HUDEP-2 (cell line): ENCODE data around the gene FHL2.
"Not testable (repeated sequence)": the region's sequence is repeated elsewhere in the genome, so short reads cannot be mapped to it uniquely, and the experiment has no call there.

ENCODE experiments used
- DNase-seq, 76 experiments: peaks; one replicate each; lab custom pipeline; 2025; ENCODE audit not compliant: unreplicated experiment in 76 of 76; lab: John Stamatoyannopoulos, UW

FHL2 gene

DNA sequence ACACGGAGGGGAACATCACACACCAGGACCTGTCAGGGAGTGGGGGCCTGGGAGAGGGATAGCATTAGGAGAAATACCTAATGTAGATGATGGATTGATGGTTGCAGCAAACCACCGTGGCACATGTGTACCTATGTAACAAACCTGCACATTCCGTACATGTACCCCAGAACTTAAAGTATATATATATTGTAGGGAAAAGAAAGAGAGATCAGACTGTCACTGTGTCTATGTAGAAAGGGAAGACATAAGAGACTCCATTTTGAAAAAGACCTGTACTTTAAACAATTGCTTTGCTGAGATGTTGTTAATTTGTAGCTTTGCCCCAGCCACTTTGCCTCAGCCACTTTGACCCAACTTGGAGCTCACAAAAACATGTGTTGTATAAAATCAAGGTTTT, 26.0 kb upstream of the FHL2 start:
- DNase-seq: not testable (repeated sequence)

DNA sequence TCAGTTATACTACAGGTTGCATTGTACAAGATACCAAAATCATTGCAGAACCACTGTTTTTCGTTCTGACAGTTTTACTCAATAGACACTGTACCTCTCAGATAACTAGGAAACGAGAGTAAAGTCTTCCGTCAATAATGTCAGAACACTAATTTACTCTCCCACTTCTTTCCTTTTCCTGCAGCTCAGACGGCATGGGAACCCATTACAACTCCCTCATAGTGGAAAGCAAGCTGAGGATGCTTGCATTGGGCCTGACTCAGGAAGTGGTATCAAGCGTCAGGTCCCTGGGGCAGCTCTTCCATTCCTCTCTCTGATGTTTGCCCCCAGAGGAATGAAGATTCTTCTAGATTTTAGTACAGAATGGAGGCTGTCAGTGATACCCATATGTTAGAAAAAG, 23.9 kb upstream of the FHL2 start:
- no peak for DNase-seq

DNA sequence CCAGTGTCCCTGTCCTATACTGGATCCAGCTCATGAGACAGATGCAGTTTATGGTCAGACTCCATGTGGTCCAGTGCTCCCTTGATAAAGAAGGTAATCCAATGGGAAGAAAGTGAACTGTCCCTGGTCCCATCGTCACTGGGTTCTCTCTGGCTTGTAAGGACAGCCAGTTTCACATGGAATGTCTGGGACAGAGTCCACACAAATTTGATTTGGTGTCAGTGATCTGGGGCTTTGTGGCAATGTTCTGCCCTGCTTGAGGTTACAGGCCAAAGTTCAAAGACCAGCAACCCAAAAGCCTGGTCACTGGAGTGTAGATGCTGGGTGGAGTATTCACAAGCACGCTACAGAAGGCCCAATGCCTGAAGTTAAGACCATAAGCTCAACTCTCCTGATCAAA, 22.2 kb upstream of the FHL2 start:
- no peak for DNase-seq

DNA sequence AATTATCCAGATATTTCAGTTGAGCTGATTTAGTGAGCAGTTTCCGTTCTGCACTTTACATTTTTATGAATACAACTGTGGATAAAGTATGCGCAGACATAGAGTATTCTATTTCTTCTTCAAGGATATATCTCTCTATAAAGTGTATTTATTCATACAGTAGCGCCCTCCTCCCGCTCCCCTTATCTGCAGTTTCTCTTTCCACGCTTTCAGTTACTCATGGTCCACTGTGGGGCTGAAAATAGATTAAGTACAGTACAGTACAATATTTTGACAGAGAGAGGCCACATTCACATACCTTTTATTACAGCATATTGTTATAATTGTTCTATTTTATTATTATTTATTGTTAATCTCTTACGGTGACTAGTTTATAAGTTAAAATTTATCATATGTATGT, 19.7 kb upstream of the FHL2 start:
- no peak for DNase-seq

DNA sequence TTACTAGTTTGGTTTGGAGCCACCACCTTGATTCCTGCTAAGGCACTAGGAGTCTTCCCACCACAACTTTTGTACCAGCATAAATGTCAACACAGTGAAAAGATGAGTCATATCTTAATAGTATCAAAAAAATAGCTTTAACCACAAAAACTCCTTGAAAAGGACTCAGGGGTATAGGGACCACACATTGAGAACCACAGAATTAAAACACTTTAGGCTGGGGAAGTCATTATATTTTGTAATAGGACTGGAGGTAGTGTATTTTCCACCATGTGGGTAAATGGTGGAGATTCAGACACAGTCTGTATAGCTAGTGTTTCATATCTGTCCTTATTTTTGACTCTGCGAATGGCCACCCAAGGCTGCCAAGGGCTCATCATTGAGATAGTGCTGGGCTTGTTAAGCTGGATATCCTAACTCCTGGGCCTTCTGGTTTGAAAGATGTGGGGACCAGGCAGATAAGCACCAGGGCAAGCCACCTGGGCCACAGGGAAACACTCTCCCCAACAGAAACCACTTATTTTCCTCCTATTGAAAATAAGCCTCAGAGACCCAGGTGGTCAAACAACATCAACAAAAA, 19.1 kb upstream of the FHL2 start:
- peak in 19 of 76 experiments; percentile 1 to 44 (median 15) for DNase-seq

DNA sequence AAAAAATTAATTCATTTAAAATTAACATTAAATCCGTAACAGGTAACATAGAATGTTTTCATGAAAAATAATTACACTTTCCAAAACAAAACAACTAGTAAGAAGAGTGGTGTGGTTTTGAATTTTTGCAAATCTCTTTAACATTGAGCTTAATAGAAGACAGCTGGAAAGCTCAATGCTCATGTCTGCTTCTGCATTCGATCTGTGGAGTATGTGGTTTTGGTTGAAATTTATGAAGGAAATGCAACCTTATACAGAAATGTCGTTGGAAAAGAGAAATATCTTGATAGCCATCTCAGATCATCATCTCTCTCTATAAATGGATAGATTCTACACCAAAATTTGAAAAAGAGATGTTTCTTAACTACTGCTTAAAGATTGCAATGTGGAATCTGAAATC, 17.3 kb upstream of the FHL2 start:
- DNase-seq: no peak

DNA sequence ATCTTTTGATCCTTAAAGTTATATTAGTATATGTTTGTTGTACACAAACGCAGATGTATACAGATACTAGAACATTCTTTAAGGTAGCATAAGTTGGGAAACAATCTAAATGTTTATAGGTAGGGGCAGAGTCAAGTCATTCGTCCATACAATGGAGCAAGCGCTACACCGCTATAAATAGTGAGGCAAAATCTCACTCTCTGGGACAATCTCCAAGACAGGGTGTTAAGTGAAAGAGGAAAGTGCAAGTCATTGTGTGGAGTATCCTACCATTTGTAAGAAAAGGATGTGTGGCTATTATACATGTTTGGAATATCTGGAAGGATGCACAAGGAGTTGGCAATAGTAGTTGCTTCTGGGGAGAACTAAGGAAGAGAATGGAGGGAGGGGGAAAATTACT, 16.2 kb upstream of the FHL2 start:
- DNase-seq: no peak

DNA sequence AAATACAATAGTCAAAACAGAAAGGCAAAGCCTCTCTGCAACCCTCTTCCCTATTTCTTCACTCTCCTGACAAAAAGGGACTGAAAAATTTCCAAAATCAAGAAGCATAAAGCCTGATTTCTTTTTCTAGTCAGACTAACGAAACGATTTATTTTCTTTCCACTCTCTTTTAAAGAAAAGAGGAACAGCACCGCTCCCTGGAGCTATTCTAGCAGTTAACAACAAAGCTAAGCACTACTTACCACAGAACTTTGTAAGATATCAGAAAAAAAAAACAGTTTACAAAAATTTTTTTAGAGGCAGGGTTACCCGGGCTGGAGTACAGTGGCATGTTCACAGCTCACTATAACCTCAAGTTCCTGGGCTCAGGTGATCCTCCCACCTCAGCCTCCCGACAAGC, 14.4 kb upstream of the FHL2 start:
- no peak for DNase-seq

DNA sequence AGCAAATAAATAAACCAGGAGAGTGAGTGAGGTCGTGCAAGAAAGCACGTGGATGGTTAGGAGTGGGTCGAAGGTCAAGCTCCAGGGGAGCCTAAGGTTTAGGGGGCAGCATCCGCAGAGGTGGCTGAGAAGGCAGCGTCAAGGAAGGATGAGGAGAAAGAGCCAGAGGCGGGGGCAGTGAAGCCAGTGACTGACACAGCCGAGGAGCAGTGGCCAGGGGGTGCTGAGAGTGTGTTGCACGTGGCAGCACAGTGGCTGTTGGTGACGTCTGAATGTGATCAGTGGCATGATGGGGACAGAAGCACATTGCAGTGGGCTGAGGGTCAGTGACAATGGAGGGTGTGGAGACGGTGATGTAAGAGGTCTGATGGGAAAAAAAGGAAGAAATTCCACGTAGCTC, 13.7 kb upstream of the FHL2 start:
- no peak for DNase-seq

DNA sequence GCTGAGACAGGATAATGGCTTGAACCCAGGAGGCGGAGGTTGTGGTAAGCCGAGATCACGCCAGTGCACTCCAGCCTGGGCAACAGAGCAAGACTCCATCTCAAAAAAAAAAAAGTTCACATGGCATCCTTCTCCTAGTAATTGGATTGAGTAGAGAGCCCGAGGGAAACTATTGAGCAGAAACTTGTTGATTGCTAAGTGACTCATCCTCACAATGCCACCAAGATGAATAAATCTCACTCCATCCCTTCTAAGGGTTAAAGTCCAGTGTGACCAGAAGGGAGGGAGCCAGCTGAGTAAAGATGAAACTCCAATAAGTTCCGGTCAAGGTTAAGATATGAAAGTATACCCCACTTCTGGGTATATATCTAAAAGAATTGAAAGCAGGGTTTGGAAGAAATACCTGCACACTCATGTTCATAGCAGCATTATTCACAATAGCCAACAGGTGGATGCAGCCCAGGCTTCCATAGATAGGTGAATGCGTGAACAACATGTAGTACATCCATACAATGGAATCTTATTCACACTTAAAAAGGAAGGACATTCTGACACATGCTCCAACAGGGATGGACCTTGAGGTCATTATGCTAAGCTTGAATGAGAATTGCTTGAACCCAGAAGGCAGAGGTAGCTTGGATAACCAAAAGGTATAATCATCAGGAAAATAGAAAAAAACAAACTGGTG, 13.0 kb upstream of the FHL2 start:
- no peak for DNase-seq

DNA sequence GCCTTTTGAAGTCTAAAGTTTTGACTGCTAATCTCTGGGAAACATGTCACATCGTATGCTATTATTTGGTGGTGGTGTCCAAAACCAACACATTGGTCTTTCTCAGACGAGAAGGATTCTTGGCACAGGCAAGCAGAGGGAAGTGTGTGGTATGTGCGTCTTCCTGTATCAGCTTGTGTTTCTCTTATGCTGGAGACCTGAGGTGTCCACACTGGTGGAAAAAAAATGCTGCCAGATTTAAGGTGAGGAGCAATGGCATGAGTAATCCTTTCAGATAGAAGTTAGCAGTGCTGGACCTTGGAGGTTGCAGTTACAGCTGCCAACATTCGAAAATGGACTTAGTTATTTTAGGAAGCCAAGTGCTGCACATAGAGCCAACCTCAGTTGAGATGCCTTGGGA, 11.7 kb upstream of the FHL2 start:
- DNase-seq: no peak

DNA sequence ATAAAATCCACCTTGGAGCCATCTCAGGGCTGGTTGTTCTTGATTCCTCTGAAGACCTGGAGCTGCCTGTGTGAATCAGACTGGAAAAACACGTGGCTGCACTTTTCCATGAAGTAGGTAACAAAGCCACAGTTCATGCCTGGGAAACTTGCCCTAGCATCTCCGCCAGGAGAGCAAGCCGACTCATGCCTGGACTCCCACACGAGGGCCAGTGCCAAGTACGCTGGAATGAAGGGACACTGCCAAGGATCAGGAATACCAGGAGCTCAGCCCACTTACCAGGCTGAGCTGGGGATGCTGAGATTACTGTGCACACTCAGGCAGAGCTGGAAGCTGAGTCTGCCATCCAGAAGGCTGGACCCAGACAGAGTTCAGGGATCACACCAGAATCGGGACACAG, 10.9 kb upstream of the FHL2 start:
- no peak for DNase-seq

DNA sequence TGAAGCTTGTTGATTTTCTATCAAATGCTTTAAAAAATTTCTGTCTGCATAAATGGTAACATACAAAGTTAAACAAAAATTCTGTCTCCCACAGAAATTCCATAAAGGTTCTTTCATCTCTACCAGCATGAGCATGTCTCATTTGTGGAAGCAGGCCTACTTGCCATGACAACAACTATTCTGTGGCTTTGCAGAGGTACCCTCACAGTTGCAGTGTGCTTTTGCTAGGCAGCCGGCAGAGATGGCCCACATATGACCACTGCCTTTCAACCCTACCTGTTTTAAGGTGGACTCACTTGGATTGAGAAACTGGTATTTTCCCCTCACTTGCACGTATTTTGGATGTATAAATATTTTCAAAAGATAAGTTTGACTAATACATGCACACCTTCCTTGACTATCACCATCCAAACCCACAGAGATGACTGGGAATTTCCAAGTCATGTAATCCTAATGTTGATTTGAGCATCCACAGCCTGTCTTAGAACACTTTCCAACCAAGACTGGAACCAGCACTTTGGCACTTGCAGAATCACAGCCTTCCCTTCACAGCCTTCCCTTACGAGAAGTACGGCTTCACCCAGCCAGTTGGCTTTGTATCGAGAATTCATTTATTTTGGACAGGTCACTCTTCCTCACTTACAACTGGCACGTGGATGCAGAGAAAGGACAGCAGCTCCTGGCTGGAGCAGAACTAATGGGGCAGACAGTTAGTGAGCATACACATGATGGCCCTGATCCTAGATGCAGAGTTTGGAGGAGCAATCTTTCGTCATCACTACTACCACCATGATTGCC, 9.3 kb upstream of the FHL2 start:
- DNase-seq: no peak

DNA sequence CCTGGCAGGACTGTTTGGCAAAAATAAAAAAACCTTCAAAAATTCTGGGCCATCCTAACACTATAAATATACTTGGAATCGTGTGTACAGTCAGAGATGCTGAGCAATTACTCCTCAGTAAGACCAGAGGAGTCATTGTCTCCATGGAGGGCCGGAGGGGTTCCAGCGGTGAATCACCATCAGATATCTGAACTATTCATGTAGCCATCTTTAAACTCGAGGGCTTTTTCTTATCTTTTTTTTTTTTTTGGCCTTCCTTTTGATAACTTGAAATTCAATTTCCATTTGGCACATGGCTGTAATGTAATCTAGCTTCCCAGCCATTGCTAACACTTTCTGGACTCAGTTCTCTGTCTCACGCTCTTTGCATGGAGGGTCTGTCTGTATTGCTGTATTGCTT, 7.4 kb upstream of the FHL2 start:
- DNase-seq: peak in 29 of 76 experiments; percentile 5 to 70 (median 26)

DNA sequence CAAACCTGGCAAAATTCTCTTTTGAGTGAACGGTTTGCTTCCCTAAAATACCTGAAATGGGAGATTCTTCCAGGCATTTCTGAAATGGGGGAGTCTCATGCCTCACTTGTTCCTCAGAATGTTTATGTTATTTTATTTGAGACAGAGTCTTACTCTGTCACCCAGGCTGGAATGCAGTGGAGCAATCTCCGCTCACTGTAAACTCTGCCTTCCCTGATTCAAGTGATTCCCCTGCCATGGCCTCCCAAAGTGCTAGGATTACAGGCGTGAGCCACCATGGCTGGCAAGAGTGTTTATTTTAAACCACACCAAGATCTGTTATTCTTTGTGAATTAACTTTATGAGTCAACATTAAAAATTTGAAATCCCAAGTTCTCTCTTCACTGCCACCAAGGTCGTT, 6.4 kb upstream of the FHL2 start:
- DNase-seq: no peak

DNA sequence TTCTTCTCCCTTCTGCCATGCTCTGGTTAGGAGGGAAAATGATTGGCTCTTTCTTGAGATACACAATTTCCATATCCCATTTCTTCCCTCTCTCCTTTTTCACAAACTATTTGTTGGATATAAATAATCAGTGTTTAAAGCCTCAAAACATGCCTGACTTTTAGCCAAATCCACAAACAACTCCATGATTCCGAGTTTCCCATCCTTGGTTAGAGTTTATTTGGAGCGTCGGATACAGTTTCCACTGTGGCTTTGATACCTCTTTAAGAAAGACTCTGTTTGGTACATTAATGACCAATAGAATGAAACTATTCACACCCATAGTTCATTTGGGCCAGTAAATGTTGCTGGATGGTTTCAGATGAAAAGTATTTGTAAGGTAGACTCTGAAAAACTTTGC, 5.9 kb upstream of the FHL2 start:
- no peak for DNase-seq

DNA sequence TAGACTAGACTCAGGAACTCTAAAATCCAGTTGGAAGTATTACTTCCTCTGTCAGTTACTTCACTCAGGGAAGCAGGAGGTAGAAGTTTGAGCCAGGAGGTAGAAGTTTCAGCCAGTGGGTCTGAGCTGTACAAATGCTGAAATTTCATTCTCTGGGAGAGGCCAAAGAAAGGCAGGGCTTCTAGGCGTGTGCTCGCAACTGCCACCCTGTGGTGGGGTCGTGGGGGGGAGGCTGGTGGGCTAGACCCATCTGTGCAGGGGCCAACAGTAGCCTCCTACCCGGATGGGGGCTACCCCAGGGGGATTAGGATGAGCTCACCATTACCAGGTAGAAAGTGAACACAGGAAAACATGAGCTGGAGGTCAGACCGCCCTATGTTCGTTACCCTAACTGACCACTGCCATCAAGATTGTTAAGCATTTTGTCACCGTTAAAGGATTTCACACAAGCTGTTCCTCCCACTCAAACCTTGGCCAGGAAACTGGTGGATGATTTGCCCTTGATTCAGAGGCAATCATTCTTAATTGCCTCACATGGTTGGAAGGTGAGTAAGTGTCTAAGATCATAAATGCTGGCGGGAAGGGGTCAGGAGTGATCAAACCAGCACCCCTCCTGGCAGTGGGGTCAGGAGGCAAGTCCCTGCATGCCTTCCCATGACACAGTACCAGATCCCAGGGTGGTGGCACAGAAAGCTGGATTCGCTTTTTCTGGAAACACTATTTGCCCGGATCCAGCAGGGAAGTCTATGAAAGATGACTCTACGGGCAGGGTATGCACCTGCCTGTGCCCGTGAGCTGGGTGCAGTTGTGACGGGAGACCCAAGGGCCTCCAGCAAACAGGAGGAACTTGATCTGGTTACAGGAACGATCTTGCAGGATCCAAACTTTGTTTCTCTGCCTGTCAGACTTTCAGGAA, 5.2 kb upstream of the FHL2 start:
- peak in 1 of 76 experiments; percentile 3 for DNase-seq

DNA sequence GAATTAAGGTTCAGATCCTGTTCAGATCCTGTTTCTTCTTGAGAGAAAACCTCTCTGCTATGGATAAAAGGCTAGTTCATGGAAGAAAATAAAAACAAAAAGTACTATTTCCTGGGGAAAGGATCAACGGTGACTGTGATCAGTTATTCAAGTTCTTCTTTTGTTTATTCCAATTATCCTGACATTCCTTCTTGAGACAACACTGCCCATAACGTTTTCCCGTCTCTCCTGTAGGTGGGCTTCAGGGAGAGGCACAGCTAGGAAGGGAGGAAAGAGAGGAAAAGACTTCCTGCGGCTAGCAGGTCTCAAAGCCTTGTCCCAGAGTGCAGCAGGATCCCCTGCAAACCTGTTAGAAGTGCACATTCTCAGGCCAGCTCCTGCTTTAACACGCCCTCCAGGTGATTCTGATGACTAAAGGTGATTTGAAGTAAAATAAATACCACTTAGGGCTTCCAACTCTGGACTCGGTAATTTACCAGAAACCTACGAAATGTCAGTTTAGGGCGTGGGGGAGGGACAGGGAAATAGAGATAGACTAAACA, 4.5 kb upstream of the FHL2 start:
- DNase-seq: no peak

DNA sequence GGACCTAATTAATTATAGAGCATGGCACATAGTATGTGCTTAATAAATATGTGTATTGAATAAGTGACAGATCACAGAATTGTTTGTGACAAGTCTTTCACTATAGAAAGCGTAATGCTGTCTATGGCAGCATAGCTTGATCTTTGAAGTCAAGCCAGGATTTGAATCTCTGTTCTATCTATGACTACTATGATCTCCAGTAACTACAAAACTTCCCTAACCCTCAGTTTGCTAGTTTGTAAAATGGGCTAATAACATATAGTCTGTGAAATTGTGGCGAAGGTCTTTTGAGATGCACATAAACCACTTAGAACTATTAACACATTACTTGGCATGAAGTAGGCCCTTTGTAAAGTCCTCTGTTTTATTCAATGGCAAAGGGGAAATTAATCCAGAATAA, 4.0 kb upstream of the FHL2 start:
- DNase-seq: no peak

DNA sequence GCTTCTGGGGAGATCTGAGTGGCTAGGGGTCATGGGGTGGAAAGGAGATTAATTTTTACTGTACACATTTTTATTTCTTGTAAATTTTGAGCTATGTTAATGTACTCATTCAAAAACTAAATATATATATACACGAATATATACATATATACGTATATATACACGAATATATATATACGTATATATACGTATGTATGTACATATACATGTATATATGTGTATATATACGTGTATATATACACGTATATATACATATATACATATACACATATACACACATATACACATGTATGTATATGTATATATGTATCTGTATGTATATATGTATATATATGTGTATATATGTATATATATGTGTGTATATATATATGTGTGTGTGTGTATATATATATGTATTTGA, 3.0 kb upstream of the FHL2 start:
- DNase-seq: no peak

DNA sequence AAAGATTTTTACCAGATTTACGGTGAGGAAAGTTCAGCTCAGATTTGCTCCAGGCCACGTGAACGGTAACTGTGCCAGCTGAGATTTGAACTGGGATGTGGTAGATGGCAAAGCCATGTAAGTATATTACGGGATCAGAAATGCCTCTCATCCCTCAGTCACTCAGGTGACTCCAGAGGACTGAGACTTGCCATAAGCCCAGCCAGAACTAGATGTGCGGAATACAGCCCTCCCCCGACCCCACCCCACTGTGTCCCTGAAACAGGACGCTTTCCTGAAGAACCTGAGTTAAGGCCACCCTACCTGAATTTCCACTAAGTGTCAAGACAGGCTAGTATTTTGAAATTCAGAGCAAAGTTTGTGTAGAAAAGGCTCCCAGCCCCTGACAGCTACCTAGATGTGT, 1.3 kb upstream of the FHL2 start:
- DNase-seq: no peak
